Activated CD4-positive, alpha-beta T cell treated with anti-CD3 and anti-CD28 coated beads, Interleukin-2, amount 10 ng/mL, durations not matched to agents 7 days and 5 days (primary cell): ENCODE measurements around the gene NF2. TPM values are rescaled to one million over a fixed set of nuclear protein-coding genes. Genes with fewer than 3 reads are reported as not detected.

Source experiments
- CTCF ChIA-PET: fragments of 350-600 bp; sonication (Branson Sonifier 250); formaldehyde crosslinking; loops from one replicate; lab custom pipeline; 2021; ENCODE audit warnings: antibody characterized with exemption; lab: Charles Lee
- POLR2A ChIA-PET: fragments of 350-600 bp; sonication (Branson Sonifier 250); formaldehyde crosslinking; loops from one replicate; lab custom pipeline; 2021; ENCODE audit warnings: antibody characterized with exemption; lab: Charles Lee
- DNase-seq: peaks from one replicate; pipeline ENCODE4 v3.0.0-alpha.2; 2020
- H3K27ac Mint-ChIP-seq: one replicate; pipeline ENCODE4 v1.8.0; 2021; ENCODE audit warnings: mild to moderate bottlenecking, moderate library complexity, mixed read lengths
- H3K27me3 Mint-ChIP-seq: one replicate; pipeline ENCODE4 v1.8.0; 2021; ENCODE audit warnings: mixed read lengths
- H3K36me3 Mint-ChIP-seq: one replicate; pipeline ENCODE4 v1.8.0; 2021; ENCODE audit warnings: low read depth, mixed read lengths
- H3K4me1 Mint-ChIP-seq: one replicate; pipeline ENCODE4 v1.8.0; 2021; ENCODE audit warnings: mixed read lengths
- H3K4me3 Mint-ChIP-seq: one replicate; pipeline ENCODE4 v1.8.0; 2021; ENCODE audit warnings: mild to moderate bottlenecking, moderate library complexity, mixed read lengths
- H3K9me3 Mint-ChIP-seq: one replicate; pipeline ENCODE4 v1.8.0; 2021; ENCODE audit warnings: mixed read lengths
- total RNA-seq, 2 experiments: library from RNA; stranded (reverse); gene quantifications; one replicate each; pipeline ENCODE4 v1.2.3, GENCODE V29; 2021

The NF2 gene
- total RNA-seq, 2 experiments from 2014 or later: 56.7 to 57.2 TPM

DNA sequence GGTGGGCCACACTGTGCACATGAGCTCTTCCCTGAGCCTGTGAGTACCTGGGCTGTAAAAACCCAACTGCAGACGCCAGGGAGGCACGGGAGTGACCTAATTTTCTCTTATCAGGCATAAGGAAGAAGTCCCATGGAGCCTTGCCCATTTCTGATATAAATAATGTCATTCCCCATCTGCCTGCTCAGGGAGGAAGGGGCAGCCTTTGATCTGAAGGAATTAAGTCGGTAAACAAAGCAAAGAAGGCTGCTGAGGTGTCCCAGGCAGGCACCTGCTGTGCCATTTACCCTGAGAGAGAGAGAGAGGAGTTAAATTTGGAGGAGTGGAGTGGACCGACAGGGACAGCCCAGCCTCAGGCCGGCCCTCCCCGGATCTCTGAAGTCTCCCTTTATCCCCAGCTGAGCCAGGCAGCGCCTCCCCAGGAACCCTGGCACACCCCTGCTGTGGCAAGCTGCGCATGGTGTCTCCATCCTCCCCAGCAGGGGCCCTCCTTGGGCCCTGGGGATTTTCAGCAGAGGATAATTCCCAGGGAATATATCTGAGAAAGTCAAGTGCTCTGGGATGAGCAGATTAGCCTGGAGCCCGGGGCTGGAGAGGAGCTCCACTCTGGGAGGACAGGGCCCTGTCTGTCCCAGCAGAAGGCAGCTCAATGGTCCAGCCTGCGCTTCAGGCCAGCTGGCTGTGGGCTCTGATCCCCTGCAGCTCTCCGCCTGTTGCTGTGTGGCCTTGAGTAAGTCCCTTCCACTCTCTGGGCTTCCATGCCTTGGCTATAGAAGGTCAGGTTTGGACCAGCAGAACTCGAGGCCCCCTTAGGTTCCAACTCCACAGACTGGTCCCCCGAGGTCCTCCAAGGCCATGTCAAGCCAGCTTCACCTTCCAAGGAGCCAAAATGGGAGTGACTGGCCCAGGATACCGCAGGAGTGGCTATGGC, 98.8 kb downstream of the NF2 start:
- ChIA-PET POLR2A (no interaction called here), CTCF (interaction anchor here (0.5 to 1.2 kb wide), 3 partner anchors 10 to 241 kb away, joined by 3 to 4 read pairs (median 3); no protein-coding TSS in a partner anchor)
- H3K4me3 Mint-ChIP-seq: no peak overlapping the region
- H3K27ac Mint-ChIP-seq: peak overlapping the region; percentile 68
- no peaks in the 10 kb centered on the region for H3K36me3 Mint-ChIP-seq
- H3K9me3 Mint-ChIP-seq: no peaks in the 10 kb centered on the region
- no peak for DNase-seq
- H3K4me1 Mint-ChIP-seq: peaks cover 18% of the 10 kb centered on the region
- H3K27me3 Mint-ChIP-seq: peaks cover 4% of the 10 kb centered on the region

GRCh38 chr22:29702931-29703501, 99.6 kb downstream of the NF2 start:
- Mint-ChIP-seq H3K27me3 (peaks cover 4% of the 10 kb centered on the region), H3K9me3 (no peaks in the 10 kb centered on the region), H3K4me3 (no peak overlapping the region), H3K36me3 (no peaks in the 10 kb centered on the region), H3K27ac (no peak overlapping the region), H3K4me1 (peaks cover 18% of the 10 kb centered on the region)
- POLR2A ChIA-PET: no interaction called here
- no peak for DNase-seq
- CTCF ChIA-PET: interaction anchor here (0.9 kb wide), 1 partner anchor 11 kb away, joined by 4 read pairs; no protein-coding TSS in a partner anchor

DNA sequence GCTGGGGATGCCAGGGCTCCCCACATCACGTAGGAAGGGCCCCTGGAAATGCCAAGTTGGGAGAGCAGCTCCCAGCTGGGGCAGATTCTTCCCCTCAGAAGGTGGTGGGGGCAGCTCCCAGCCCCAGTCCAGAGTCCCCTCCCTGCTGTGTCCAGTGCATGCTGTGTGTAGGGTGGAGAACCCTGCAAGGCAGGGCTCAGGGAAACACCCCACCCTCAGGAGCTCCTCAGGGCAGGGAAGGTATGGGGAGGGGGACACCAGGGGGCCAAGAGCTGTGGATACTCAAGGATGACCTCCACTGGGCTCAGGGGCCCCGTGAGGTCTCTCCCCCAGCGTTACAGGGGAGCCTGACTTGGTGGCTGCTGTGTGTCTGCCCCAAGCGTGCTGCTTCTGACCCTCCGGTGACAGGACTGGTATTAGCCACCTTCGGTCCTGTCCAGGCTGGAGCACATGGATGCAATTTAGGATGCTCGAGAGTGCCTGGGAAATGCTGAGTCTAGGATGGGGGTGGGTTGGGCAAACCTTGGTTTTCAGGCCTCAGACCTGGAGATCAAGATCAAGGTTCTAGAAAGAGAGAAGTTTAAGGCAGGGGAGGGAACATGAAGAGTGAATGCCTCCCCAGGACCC, 100.2 kb downstream of the NF2 start:
- CTCF ChIA-PET: no interaction called here

DNA sequence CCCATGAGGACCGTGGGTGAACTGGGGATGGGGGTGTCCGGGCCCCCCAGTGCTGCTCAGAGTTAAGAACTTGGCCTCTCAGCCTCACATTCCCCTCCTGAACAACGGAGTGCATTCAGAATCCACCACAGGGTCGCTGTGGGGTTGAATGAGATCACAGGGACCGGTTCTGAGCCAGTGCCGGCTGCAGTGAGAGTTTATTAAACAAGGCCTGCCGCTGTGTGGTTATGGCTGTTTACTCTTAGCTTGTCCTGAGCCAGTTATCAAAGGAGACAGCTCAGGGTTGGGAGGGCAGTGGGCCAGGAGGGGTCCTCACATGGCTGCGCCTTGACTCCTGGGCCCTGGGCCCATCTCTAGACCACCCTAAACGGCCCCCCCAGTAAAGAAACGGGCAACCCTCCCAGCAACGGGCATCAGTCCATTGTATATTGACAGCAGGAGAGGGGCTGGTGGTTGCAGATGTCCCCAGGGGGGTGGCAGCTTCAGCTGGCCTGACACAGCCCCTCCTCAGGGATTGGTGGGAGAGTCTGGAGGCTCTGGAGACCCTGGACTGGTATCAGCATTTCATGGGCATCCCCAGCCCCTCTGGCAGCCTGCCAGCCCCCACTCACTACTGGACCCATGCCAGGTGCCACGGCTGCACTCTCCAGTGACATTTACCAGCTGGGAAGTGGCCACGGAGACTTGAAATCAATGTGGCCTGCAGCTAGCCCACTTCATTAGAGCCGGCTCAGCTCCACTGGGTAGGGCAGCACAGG, 101.3 kb downstream of the NF2 start:
- Mint-ChIP-seq H3K4me1 (peaks cover 18% of the 10 kb centered on the region), H3K4me3 (no peak overlapping the region), H3K36me3 (no peaks in the 10 kb centered on the region), H3K9me3 (no peaks in the 10 kb centered on the region), H3K27ac (no peak overlapping the region), H3K27me3 (peaks cover 4% of the 10 kb centered on the region)
- ChIA-PET POLR2A (no interaction called here), CTCF (no interaction called here)
- no peak for DNase-seq

More for the DNA sequence above, 100.2 kb downstream of the NF2 start:
- POLR2A ChIA-PET: no interaction called here
- Mint-ChIP-seq H3K9me3 (no peaks in the 10 kb centered on the region), H3K4me3 (no peak overlapping the region), H3K27ac (no peak overlapping the region), H3K4me1 (peaks cover 18% of the 10 kb centered on the region), H3K27me3 (peaks cover 4% of the 10 kb centered on the region), H3K36me3 (no peaks in the 10 kb centered on the region)
- no peak for DNase-seq

DNA sequence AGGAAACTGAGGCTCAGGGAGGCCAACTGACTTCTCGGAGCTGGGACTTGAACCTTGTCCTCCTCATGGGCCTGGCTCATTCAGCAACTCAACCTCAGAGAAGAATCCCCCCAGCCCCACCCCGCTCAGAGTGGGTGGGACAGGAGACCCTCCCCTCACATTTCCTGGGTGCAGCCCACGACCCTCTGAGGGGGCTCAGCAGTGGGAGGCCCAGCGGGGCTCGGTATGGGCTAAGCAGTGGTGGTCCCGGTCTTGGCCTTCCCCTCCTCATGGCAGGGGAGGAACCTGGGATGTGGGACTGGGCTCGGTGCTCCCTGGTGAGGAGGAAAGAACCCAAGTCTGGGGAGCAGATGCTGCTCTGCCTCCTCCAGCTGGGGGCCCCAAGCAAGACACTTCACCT, 102.2 kb downstream of the NF2 start:
- no peaks in the 10 kb centered on the region for H3K36me3 Mint-ChIP-seq
- ChIA-PET POLR2A (no interaction called here), CTCF (no interaction called here)
- no peak overlapping the region for H3K4me3 Mint-ChIP-seq
- DNase-seq: no peak
- H3K27me3 Mint-ChIP-seq: peaks cover 4% of the 10 kb centered on the region
- peaks cover 14% of the 10 kb centered on the region for H3K4me1 Mint-ChIP-seq
- no peaks in the 10 kb centered on the region for H3K9me3 Mint-ChIP-seq
- no peak overlapping the region for H3K27ac Mint-ChIP-seq

DNA sequence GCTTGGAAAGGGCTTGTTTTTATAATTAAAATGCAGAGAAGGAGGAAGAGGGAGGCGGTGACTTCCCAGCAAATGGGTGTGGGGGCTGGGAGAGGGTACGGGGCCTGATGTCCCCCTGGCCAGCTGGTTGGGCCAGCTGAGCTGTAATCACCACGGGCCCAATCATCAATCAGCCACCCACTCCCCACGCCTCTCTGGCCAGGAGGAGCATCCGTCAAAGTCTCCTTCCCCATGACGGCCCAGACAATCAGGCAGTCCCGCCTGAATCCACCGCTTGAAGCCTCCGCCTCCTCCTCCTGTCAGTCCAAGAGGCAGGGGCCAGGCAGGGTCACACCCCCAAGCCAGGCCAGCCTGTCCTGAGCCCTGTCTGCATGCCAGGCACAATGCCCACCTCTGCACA, 103.1 kb downstream of the NF2 start:
- DNase-seq: no peak
- H3K27me3 Mint-ChIP-seq: peaks cover 4% of the 10 kb centered on the region
- peaks cover 6% of the 10 kb centered on the region for H3K4me1 Mint-ChIP-seq
- POLR2A ChIA-PET: no interaction called here
- no peaks in the 10 kb centered on the region for H3K9me3 Mint-ChIP-seq
- CTCF ChIA-PET: no interaction called here
- no peak overlapping the region for H3K4me3 Mint-ChIP-seq
- no peaks in the 10 kb centered on the region for H3K36me3 Mint-ChIP-seq
- no peak overlapping the region for H3K27ac Mint-ChIP-seq

DNA sequence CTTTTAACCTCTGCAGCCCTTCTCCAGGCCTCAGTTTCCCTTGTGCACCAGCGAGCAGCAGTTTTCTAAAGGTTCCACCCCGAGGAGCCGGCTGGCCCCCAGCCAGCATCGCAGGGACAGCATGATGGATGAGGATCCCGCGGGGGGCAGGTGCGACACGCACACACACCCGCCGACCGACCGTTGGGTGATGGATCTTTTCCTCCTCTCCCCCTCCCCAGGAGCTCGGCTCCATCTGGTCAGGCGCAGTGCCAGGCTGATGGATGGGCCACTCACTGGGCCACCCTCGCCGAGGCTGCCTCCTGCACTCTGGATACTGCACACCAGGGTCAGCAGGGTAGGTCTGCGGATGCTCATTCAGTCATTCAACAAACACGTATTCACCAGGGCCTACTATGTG, 103.6 kb downstream of the NF2 start:
- DNase-seq: no peak
- Mint-ChIP-seq H3K36me3 (no peaks in the 10 kb centered on the region), H3K4me1 (peaks cover under 1% of the 10 kb centered on the region), H3K4me3 (no peak overlapping the region), H3K9me3 (no peaks in the 10 kb centered on the region), H3K27ac (no peak overlapping the region), H3K27me3 (peaks cover 3% of the 10 kb centered on the region)
- ChIA-PET POLR2A (no interaction called here), CTCF (no interaction called here)

GRCh38 chr22:29707471-29707870, 104.0 kb downstream of the NF2 start:
- H3K27me3 Mint-ChIP-seq: peaks cover 2% of the 10 kb centered on the region
- no peak overlapping the region for H3K27ac Mint-ChIP-seq
- no peaks in the 10 kb centered on the region for H3K9me3 Mint-ChIP-seq
- no peaks in the 10 kb centered on the region for H3K4me1 Mint-ChIP-seq
- CTCF ChIA-PET: no interaction called here
- POLR2A ChIA-PET: no interaction called here
- H3K36me3 Mint-ChIP-seq: no peaks in the 10 kb centered on the region
- DNase-seq: no peak
- no peak overlapping the region for H3K4me3 Mint-ChIP-seq

DNA sequence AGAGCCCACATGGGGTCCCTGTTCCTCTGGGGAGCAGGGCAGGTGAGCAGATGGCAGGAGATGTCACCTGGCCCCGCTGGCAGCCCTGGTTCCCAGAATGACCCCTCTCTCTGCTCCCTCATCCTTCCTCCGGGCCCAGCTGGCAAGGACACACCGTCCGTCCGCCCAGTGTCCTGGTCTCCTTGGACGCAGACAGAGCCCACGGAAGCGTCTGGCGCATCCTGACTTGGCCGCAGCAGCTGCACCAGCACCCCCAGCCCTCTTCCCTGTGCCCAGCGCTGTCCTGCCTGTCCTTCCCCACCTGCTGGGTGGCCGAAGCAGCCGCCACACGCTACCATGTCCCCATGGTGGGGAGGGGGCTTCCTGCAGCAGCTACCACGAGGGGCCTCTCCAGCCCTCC, 106.8 kb downstream of the NF2 start:
- CTCF ChIA-PET: no interaction called here

GRCh38 chr22:29710922-29711593, 107.6 kb downstream of the NF2 start:
- no peaks in the 10 kb centered on the region for H3K9me3 Mint-ChIP-seq
- no peak overlapping the region for H3K4me3 Mint-ChIP-seq
- H3K36me3 Mint-ChIP-seq: no peaks in the 10 kb centered on the region
- POLR2A ChIA-PET: no interaction called here
- DNase-seq: no peak
- no peaks in the 10 kb centered on the region for H3K4me1 Mint-ChIP-seq
- H3K27ac Mint-ChIP-seq: no peak overlapping the region
- peaks cover 5% of the 10 kb centered on the region for H3K27me3 Mint-ChIP-seq
- CTCF ChIA-PET: interaction anchor here (1.2 kb wide), 1 partner anchor 32 kb away, joined by 3 read pairs; no protein-coding TSS in a partner anchor

More for the DNA sequence above, 106.8 kb downstream of the NF2 start:
- Mint-ChIP-seq H3K4me1 (no peaks in the 10 kb centered on the region), H3K4me3 (no peak overlapping the region), H3K9me3 (no peaks in the 10 kb centered on the region), H3K27ac (no peak overlapping the region), H3K36me3 (no peaks in the 10 kb centered on the region), H3K27me3 (peaks cover 2% of the 10 kb centered on the region)
- DNase-seq: no peak
- POLR2A ChIA-PET: no interaction called here

DNA sequence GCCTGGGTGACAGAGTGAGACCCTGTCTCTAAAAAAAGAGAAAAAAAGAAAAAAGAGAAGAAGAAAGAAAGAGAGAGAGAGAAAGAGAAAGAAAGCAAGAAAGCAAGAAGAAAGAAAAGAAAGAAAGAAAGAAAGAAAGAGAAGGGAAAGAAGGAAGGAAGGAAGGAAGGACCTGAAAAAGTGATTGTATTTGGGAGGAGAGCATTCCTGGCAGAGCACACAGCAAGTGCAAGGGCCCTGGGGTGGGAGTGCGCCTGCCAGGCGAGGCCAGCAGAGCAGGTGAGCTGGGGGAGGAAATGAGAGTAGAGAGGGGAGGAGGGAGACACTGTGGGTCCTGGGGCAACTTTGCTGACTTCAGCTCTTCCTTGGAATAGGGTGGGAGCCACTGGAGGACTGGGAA, 108.7 kb downstream of the NF2 start:
- POLR2A ChIA-PET: no interaction called here
- no peaks in the 10 kb centered on the region for H3K9me3 Mint-ChIP-seq
- H3K4me1 Mint-ChIP-seq: no peaks in the 10 kb centered on the region
- H3K36me3 Mint-ChIP-seq: no peaks in the 10 kb centered on the region
- no peak overlapping the region for H3K27ac Mint-ChIP-seq
- no peak for DNase-seq
- H3K27me3 Mint-ChIP-seq: peaks cover 12% of the 10 kb centered on the region
- no peak overlapping the region for H3K4me3 Mint-ChIP-seq
- CTCF ChIA-PET: interaction anchor here (0.6 to 1.2 kb wide), 2 partner anchors 33 to 238 kb away, joined by 3 read pairs; no protein-coding TSS in a partner anchor

GRCh38 chr22:29713156-29713727, 109.8 kb downstream of the NF2 start:
- no peak overlapping the region for H3K27ac Mint-ChIP-seq
- peaks cover 20% of the 10 kb centered on the region for H3K27me3 Mint-ChIP-seq
- H3K4me1 Mint-ChIP-seq: no peaks in the 10 kb centered on the region
- no peaks in the 10 kb centered on the region for H3K36me3 Mint-ChIP-seq
- CTCF ChIA-PET: no interaction called here
- POLR2A ChIA-PET: no interaction called here
- DNase-seq: no peak
- no peaks in the 10 kb centered on the region for H3K9me3 Mint-ChIP-seq
- no peak overlapping the region for H3K4me3 Mint-ChIP-seq
